OCI-M1 (cell line): ENCODE measurements around the gene RAMP1.

Experiments used
- DNase-seq: peaks from one replicate; lab custom pipeline; 2025; lab: John Stamatoyannopoulos, UW

RAMP1 gene

DNA sequence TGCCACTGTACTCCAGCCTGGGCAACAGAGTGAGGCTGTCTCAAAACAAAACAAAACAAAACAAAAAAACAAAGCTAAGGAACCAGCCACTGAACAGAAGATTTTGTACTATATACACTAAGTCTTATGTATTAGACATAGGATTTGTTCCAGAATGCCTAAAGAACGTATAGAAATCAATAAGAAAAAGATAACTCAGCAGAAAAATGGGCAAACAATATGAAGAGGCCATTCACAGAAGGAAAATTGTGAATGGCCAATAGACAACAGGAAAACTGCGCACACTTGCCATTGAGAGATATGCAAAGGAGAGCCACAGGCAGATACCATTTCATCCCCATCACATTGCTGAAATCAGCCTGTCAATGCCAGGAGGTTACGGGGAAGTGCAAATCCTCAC lies 92.5 kb downstream of the RAMP1 start:
- no peak for DNase-seq

- DNase-seq = no peak
These were observed 93.4 kb downstream of the RAMP1 start for GRCh38 chr2:237952851-237953250.

DNA sequence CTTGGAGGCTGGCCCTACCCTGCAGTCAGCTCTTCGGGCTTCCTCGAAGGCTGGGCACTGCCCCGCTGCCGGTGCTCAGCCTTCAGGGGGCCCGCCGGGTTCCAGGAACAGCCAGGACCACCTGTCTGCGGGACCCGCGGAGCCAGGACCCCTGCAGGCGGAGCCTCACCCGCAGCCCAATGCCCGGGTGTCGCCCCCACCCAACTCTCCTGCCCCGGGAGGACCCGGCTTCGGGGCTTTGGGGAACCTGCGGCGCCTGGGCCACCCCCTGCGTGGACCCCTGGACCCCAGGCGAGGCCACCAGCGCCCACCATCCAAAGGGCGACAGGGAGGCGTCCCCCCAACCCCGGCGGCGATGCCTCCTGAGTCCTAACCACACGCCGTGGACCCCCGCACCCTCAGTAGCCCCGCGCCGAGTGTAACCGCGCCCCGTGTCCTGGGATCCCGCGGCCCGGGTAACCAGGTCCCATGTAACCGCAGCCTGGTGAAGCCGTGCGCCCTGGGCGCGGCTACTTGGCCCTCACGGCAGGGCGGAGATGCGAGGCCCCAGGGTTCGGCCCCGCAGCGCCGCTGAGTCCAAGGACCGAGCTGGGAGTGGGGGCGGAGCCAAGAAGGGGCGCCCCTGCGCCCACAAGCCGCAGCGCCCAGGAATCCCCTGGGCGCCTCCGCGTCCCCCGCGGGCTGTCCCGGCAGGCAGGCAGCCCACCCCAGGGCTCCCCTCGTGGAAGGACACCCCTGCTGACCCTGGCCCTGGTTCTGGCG lies 96.4 kb downstream of the RAMP1 start:
- no peak for DNase-seq

GRCh38 chr2:237956402-237956736 lies 96.9 kb downstream of the RAMP1 start:
- no peak for DNase-seq

DNA sequence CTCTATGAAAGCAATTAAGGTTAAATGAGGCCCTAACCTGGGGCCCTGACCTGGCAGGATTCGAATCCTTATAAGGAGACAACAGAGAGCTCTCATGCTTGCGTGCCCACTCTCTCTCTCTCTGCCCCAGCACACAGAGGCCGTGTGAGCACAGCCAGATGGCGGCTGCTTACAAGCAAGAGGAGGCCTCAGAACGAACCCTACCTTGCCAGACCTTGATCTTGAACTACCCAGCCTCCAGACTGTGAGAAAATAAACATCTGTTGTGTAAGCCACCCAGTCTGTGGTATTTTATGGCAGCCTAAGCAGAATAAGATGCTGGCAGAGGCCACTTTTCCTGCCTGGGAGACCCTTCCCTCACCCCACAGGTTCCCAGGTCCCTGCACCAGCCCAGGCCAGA lies 102.2 kb downstream of the RAMP1 start:
- no peak for DNase-seq
